HCT116 (cell line): Measurements from ENCODE around the gene IL21R. TPM values are rescaled to one million over a fixed set of nuclear protein-coding genes. Genes with fewer than 3 reads are reported as not detected.

Experiments used
- ATAC-seq: fragments of 200-7000 bp; cut with Tn5 transposase; 2 replicates; pipeline ENCODE4 v1.9.1; 2020; ENCODE audit warnings: mild to moderate bottlenecking, moderate library complexity
- BruUV-seq: library from RNA; stranded (reverse); fragments of 400-500 nt; replicated peaks from 2 replicates; lab custom pipeline; 2021; lab: Mats Ljungman, UMichigan
- CTCF ChIA-PET: fragments of 300-600 bp; sonication (Branson Sonifier 250); formaldehyde crosslinking; loops from one replicate; lab custom pipeline; 2021; ENCODE audit warnings: antibody characterized with exemption; lab: Charles Lee
- POLR2A ChIA-PET: fragments of 300-600, 350-600 bp; sonication (Branson Sonifier 250); formaldehyde crosslinking; loops from one replicate; lab custom pipeline; 2021; ENCODE audit warnings: antibody characterized with exemption; lab: Charles Lee
- RAD21 ChIA-PET, 2 experiments: fragments of 300-600 bp; sonication (Branson Sonifier 250); formaldehyde crosslinking; loops; one replicate each; lab custom pipeline; 2023; ENCODE audit warnings: low total read pairs in 2 of 2; ENCODE audit not compliant: uncharacterized antibody in 2 of 2, unreplicated experiment in 2 of 2, low non-redundant PET in 1 of 2; lab: Charles Lee
- DNase-seq: peaks from one replicate; pipeline ENCODE4 v3.0.0-alpha.2; 2010; ENCODE audit warnings: low read depth, low spot score
- H2AFZ ChIP-seq: fragments of 200-600 bp; shearing (Covaris generic), sonication (generic); 2 replicates; pipeline ENCODE4 v1.6.1; 2017; ENCODE audit warnings: low read depth, mixed run types, mixed read lengths, antibody characterized with exemption, low read length; ENCODE audit not compliant: poor library complexity, severe bottlenecking
- H3K27ac ChIP-seq: 2 replicates; pipeline ENCODE4 v1.5.1; 2012; ENCODE audit warnings: low read depth, low read length
- H3K27me3 ChIP-seq: fragments of 200-600 bp; sonication (generic); 2 replicates; pipeline ENCODE4 v1.6.1; 2016; ENCODE audit warnings: mixed run types, low read length, mixed read lengths; ENCODE audit not compliant: insufficient read depth
- H3K36me3 ChIP-seq, 2 experiments: fragments of 200-500 bp in 1 of 2; fragments of 200-600 bp in 1 of 2; sonication (Bioruptor generic) in 1 of 2; sonication (generic) in 1 of 2; 2 replicates each; pipeline versions ENCODE4 v1.5.1 to v1.6.1; 2014 to 2016; ENCODE audit warnings: low read length in 2 of 2, inconsistent platforms in 1 of 2, mixed read lengths in 1 of 2, mixed run types in 1 of 2; ENCODE audit not compliant: insufficient read depth in 2 of 2, control insufficient read depth in 1 of 2
- H3K4me1 ChIP-seq, 2 experiments: fragments of 200-600 bp in 1 of 2; sonication (generic) in 1 of 2; 2 replicates each; pipeline versions ENCODE4 v1.5.1 to v1.6.1; 2012 to 2017; ENCODE audit warnings: low read length in 2 of 2, inconsistent platforms in 1 of 2, mild to moderate bottlenecking in 1 of 2, mixed read lengths in 1 of 2, mixed run types in 1 of 2, moderate library complexity in 1 of 2; ENCODE audit not compliant: insufficient read depth in 2 of 2, control insufficient read depth in 1 of 2
- H3K4me2 ChIP-seq: fragments of 200-600 bp; sonication (generic); 2 replicates; pipeline ENCODE4 v1.6.1; 2017; ENCODE audit warnings: mixed run types, low read length, mixed read lengths
- H3K4me3 ChIP-seq, 2 experiments: fragments of 200-600 bp in 1 of 2; sonication (generic) in 1 of 2; replicated peaks in 1 of 2; 2 replicates each; pipeline ENCODE4 v1.5.1; 2011 to 2016; ENCODE audit warnings: low read length in 2 of 2, control low read depth in 1 of 2, low read depth in 1 of 2, mild to moderate bottlenecking in 1 of 2, mixed read lengths in 1 of 2, mixed run types in 1 of 2
- H3K79me2 ChIP-seq: fragments of 200-600 bp; sonication (generic); 2 replicates; pipeline ENCODE4 v1.6.1; 2017; ENCODE audit warnings: mild to moderate bottlenecking, mixed run types, low read length, moderate library complexity, mixed read lengths; ENCODE audit not compliant: insufficient read depth
- H3K9ac ChIP-seq: fragments of 200-600 bp; sonication (generic); 2 replicates; pipeline ENCODE4 v1.6.1; 2016; ENCODE audit warnings: low read length, mixed read lengths
- H3K9me2 ChIP-seq: fragments of 200-600 bp; sonication (generic), shearing (Covaris generic); 2 replicates; pipeline ENCODE4 v1.6.1; 2017; ENCODE audit warnings: mixed run types, mild to moderate bottlenecking, moderate library complexity; ENCODE audit not compliant: insufficient read depth
- H3K9me3 ChIP-seq, 2 experiments: fragments of 200-500 bp in 1 of 2; fragments of 200-600 bp in 1 of 2; sonication (Bioruptor generic) in 1 of 2; sonication (generic) in 1 of 2; 2 replicates each; pipeline ENCODE4 v1.6.1; 2014 to 2017; ENCODE audit warnings: low read length in 2 of 2, mixed read lengths in 2 of 2, inconsistent platforms in 1 of 2, low read depth in 1 of 2, mild to moderate bottlenecking in 1 of 2, mixed run types in 1 of 2, moderate library complexity in 1 of 2; ENCODE audit not compliant: control insufficient read depth in 1 of 2, insufficient read depth in 1 of 2
- H4K20me1 ChIP-seq: fragments of 200-600 bp; sonication (generic), shearing (Covaris generic); 2 replicates; pipeline ENCODE4 v1.6.1; 2017; ENCODE audit warnings: mixed run types, mild to moderate bottlenecking, moderate library complexity; ENCODE audit not compliant: insufficient read depth
- CBX3 ChIP-seq: IDR thresholded peaks from 2 replicates; pipeline ENCODE4 v1.6.1; 2012; ENCODE audit warnings: low read depth
- CEBPB ChIP-seq: IDR thresholded peaks from 2 replicates; pipeline ENCODE4 v1.6.1; 2012; ENCODE audit warnings: low read depth
- ELF1 ChIP-seq: IDR thresholded peaks from 2 replicates; pipeline ENCODE4 v1.6.1; 2012; ENCODE audit warnings: low read depth, borderline replicate concordance
- EZH2 ChIP-seq: fragments of 200-600 bp; sonication (generic); IDR thresholded peaks from 2 replicates; pipeline ENCODE4 v1.6.1; 2017; ENCODE audit warnings: antibody characterized with exemption, mixed run types
- JUND ChIP-seq: IDR thresholded peaks from 2 replicates; pipeline ENCODE4 v1.6.1; 2012
- POLR2A ChIP-seq: IDR thresholded peaks from 2 replicates; pipeline ENCODE4 v1.7.0; 2011; ENCODE audit warnings: borderline replicate concordance; ENCODE audit not compliant: insufficient read depth, insufficient read length; ENCODE audit errors: extremely low read depth
- POLR2AphosphoS5 ChIP-seq: IDR thresholded peaks from 2 replicates; pipeline ENCODE4 v1.6.1; 2011; ENCODE audit warnings: mild to moderate bottlenecking, low read depth, low read length, moderate library complexity
- RAD21 ChIP-seq: IDR thresholded peaks from 2 replicates; pipeline ENCODE4 v1.6.1; 2012; ENCODE audit warnings: low read depth, mild to moderate bottlenecking
- SIN3A ChIP-seq: IDR thresholded peaks from 2 replicates; pipeline ENCODE4 v1.6.1; 2012; ENCODE audit warnings: low read depth
- SP1 ChIP-seq: IDR thresholded peaks from 2 replicates; pipeline ENCODE4 v1.6.1; 2012; ENCODE audit warnings: low read depth
- TCF7L2 ChIP-seq: IDR thresholded peaks from 2 replicates; pipeline ENCODE4 v1.7.0; 2011; ENCODE audit warnings: borderline replicate concordance, inconsistent platforms; ENCODE audit not compliant: insufficient read depth, insufficient read length; ENCODE audit errors: extremely low read depth
- YY1 ChIP-seq: IDR thresholded peaks from 2 replicates; pipeline ENCODE4 v1.6.1; 2011; ENCODE audit warnings: low read length, low read depth, moderate library complexity, mild to moderate bottlenecking; ENCODE audit not compliant: insufficient replicate concordance; ENCODE audit errors: extremely low read depth
- intact Hi-C: fragments of 100-400 bp; cut with micrococcal nuclease; formaldehyde crosslinking; loops from 2 replicates; pipeline ENCODE4 v1.10.0; 2022
- total RNA-seq: library from RNA; stranded (reverse); gene quantifications from one replicate; pipeline ENCODE4 v1.2.1, GENCODE V29; 2021; ENCODE audit not compliant: unreplicated experiment
- TF ChIP-seq, protein P1 (sequence below): IDR thresholded peaks from 2 replicates; pipeline ENCODE4 v1.6.1; 2011; ENCODE audit warnings: mild to moderate bottlenecking, low read length, moderate library complexity; ENCODE audit not compliant: insufficient replicate concordance; ENCODE audit errors: extremely low read depth
- TF ChIP-seq, protein P2 (sequence below), 3 experiments: fragments of 200-600 bp in 1 of 3; sonication (generic) in 1 of 3; IDR thresholded peaks in 2 of 3; conservative IDR thresholded peaks in 1 of 3; 2 replicates each; pipeline ENCODE4 v1.5.1; 2012 to 2017; ENCODE audit warnings: low read depth in 2 of 3, low read length in 2 of 3, antibody characterized with exemption in 1 of 3, borderline replicate concordance in 1 of 3, control low read depth in 1 of 3, mild to moderate bottlenecking in 1 of 3, mixed read lengths in 1 of 3, mixed run types in 1 of 3, moderate library complexity in 1 of 3; ENCODE audit not compliant: insufficient read depth in 1 of 3
- TF ChIP-seq, protein P3 (sequence below): IDR thresholded peaks from 2 replicates; pipeline ENCODE4 v1.6.1; 2012

IL21R gene
- total RNA-seq, 1 experiment from 2014 or later: 1.2 TPM

DNA sequence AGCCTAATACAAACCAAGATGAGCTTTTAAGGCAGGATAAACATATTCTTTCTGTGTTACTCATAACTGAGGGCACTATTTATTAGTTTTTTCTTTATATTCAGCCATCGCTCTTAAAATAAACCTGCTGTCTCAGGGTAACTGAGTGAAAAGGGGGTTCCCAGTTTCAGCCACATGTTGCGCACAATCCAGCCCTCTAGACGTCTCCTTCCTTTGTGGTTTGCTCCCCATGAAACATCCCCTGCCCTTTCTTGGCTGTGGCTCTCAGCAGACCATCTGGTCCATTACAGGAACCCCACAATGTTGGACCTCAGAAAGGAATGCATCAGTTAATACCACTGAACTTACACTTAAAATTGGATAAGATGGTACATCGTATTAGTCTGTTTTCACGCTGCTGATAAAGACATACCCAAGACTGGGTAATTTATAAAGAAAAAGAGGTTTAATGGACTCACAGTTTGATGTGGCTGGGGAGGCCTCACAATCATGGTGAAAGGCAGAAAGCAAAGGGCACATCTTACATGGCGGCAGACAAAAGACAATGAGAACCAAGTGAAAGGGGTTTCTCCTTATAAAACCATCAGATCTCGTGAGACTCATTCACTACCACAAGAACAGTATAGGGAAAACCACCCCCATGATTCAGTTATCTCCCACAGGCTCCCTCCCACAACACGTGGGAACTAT, 12.6 kb upstream of the IL21R start:
- CTCF ChIA-PET: no interaction called here
- no peak overlapping the region for H3K4me3 ChIP-seq
- no peak for DNase-seq
- H2AFZ ChIP-seq: no peak overlapping the region
- intact Hi-C loops: no loop called here
- H4K20me1 ChIP-seq: no peaks in the 10 kb centered on the region
- TF ChIP-seq CEBPB: no peak
- TF ChIP-seq YY1: no peak
- no peak for TF ChIP-seq ELF1
- TF ChIP-seq SP1: no peak
- no peak for TF ChIP-seq JUND
- TF ChIP-seq TCF7L2: no peak
- TF ChIP-seq CBX3: no peak
- no peak for TF ChIP-seq POLR2AphosphoS5
- TF ChIP-seq, protein P1, sequence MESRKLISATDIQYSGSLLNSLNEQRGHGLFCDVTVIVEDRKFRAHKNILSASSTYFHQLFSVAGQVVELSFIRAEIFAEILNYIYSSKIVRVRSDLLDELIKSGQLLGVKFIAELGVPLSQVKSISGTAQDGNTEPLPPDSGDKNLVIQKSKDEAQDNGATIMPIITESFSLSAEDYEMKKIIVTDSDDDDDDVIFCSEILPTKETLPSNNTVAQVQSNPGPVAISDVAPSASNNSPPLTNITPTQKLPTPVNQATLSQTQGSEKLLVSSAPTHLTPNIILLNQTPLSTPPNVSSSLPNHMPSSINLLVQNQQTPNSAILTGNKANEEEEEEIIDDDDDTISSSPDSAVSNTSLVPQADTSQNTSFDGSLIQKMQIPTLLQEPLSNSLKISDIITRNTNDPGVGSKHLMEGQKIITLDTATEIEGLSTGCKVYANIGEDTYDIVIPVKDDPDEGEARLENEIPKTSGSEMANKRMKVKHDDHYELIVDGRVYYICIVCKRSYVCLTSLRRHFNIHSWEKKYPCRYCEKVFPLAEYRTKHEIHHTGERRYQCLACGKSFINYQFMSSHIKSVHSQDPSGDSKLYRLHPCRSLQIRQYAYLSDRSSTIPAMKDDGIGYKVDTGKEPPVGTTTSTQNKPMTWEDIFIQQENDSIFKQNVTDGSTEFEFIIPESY: no peak
- TF ChIP-seq SIN3A: no peak
- TF ChIP-seq, protein P2, sequence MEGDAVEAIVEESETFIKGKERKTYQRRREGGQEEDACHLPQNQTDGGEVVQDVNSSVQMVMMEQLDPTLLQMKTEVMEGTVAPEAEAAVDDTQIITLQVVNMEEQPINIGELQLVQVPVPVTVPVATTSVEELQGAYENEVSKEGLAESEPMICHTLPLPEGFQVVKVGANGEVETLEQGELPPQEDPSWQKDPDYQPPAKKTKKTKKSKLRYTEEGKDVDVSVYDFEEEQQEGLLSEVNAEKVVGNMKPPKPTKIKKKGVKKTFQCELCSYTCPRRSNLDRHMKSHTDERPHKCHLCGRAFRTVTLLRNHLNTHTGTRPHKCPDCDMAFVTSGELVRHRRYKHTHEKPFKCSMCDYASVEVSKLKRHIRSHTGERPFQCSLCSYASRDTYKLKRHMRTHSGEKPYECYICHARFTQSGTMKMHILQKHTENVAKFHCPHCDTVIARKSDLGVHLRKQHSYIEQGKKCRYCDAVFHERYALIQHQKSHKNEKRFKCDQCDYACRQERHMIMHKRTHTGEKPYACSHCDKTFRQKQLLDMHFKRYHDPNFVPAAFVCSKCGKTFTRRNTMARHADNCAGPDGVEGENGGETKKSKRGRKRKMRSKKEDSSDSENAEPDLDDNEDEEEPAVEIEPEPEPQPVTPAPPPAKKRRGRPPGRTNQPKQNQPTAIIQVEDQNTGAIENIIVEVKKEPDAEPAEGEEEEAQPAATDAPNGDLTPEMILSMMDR (IDR thresholded peaks at IDR 0.05 in 2 of 3, conservative IDR thresholded peaks at IDR 0.05 in 1 of 3; ENCODE audit: borderline replicate concordance in 1 of 3, insufficient read depth in 1 of 3, low read depth in 2 of 3, low read length in 2 of 3): no peak
- no peak for TF ChIP-seq EZH2
- TF ChIP-seq, protein P3, sequence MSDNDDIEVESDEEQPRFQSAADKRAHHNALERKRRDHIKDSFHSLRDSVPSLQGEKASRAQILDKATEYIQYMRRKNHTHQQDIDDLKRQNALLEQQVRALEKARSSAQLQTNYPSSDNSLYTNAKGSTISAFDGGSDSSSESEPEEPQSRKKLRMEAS: no peak
- no peak for TF ChIP-seq RAD21
- no peak for TF ChIP-seq POLR2A
- H3K79me2 ChIP-seq: no peaks in the 10 kb centered on the region
- no peak overlapping the region for H3K4me2 ChIP-seq
- ATAC-seq: no peak
- H3K27ac ChIP-seq: no peak overlapping the region
- no peaks in the 10 kb centered on the region for H3K27me3 ChIP-seq
- no peaks in the 10 kb centered on the region for H3K4me1 ChIP-seq
- H3K9me2 ChIP-seq: no peaks in the 10 kb centered on the region
- no peaks in the 10 kb centered on the region for H3K9me3 ChIP-seq
- H3K9ac ChIP-seq: no peak overlapping the region
- POLR2A ChIA-PET: no interaction called here
- no TSS peak for BruUV-seq
- RAD21 ChIA-PET: no interaction called here
- no peaks in the 10 kb centered on the region for H3K36me3 ChIP-seq
